Ishikawa (cell line): Measurements from ENCODE around the gene DLGAP4.

Experiments used
- CREB1 ChIP-seq: IDR thresholded peaks from 2 replicates; pipeline ENCODE4 v1.6.1; 2012; ENCODE audit warnings: low read depth
- EP300 ChIP-seq: IDR thresholded peaks from 2 replicates; pipeline ENCODE4 v1.6.1; 2012; ENCODE audit warnings: borderline replicate concordance
- MAX ChIP-seq: IDR thresholded peaks from 2 replicates; pipeline ENCODE4 v1.6.1; 2012
- TAF1 ChIP-seq: IDR thresholded peaks from 2 replicates; pipeline ENCODE4 v1.6.1; 2012; ENCODE audit warnings: low read depth, mild to moderate bottlenecking

- TF ChIP-seq EP300 (no peak), MAX (no peak), CREB1 (no peak), TAF1 (no peak)
These were observed 5.2 kb downstream of the DLGAP4 start for GRCh38 chr20:36311141-36311853.
